NCI-H187 treated with DMSO at 0.1 percent for 48 hours (cell line): ENCODE results near the gene GZMH.
"Not testable (repeated sequence)": the region's sequence is repeated elsewhere in the genome, so short reads cannot be mapped to it uniquely, and the experiment has no call there.

Source experiments
- DNase-seq: peaks from one replicate; lab custom pipeline; 2025; lab: John Stamatoyannopoulos, UW

The GZMH gene

DNA sequence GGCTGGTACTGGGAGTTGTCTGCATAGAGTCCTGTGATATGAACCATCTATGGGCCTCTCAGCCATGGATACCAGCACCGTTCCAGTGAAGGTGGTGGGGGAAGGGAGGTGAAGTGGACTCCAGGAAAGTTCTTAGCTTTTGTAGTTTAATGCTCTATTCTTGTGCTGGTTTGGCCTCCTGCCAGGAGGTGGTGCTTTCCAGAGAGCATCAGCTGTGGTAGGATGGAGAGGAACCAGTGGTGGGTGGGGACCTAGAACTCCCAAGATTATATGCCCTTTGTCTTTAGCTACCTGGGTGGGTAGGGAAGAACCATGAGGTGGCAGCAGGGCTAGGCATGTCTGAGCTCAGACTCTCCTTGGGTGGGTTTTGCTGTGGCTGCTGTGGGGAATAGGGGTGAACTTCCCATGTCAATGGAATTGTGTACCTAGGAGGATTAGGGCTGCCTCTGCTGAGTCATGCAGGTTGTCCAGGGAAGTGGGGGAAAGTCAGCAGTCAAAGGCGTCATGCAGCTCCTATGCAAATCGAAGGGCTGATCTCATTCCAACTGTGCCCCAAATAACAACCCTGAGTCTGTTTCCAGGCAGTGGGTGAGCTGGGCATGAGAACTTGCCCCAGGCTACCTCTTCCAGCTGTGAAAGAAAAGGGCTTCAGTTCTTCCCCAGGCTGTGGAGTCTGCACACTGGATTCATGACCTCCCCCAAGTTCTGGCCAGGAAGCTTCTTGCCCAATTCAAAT is 14.2 kb downstream of the GZMH start:
- DNase-seq: no peak

GRCh38 chr14:24591004-24591403 is 18.5 kb downstream of the GZMH start:
- DNase-seq: not testable (repeated sequence)

GRCh38 chr14:24584402-24584801 is 25.1 kb downstream of the GZMH start:
- not testable (repeated sequence) for DNase-seq

- DNase-seq: no peak
These were observed 30.9 kb downstream of the GZMH start for GRCh38 chr14:24578558-24578957.

GRCh38 chr14:24576771-24577170 is 32.7 kb downstream of the GZMH start:
- no peak for DNase-seq

DNA sequence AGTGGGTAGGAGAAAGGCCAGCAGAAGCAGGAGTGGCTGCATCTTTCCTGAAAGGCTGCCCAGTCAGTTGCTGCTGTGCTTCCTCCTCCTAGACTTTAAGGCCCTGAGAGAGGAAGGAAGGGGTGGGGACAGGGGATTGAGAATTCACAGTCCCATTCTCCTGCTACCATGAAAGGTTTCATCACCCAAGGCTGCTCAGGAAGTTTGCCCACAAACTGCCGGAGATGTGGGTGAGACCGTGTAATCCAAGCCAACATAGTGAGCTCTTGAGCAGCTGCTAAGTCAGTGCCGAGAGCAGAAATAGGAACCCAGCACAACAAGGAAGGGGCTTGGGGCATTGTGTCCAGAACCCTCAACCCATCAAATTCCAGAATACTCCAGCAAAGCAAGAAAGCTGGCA is 33.3 kb downstream of the GZMH start, which contains the start of gene CTSG:
Gene CTSG (minus strand): TSS at position 69 of the 400 bp plus-strand sequence. CDS start 27 bp downstream, at position 42.
- no peak for DNase-seq

- DNase-seq: no peak
These were observed 35.2 kb downstream of the GZMH start for GRCh38 chr14:24574206-24574774.

DNA sequence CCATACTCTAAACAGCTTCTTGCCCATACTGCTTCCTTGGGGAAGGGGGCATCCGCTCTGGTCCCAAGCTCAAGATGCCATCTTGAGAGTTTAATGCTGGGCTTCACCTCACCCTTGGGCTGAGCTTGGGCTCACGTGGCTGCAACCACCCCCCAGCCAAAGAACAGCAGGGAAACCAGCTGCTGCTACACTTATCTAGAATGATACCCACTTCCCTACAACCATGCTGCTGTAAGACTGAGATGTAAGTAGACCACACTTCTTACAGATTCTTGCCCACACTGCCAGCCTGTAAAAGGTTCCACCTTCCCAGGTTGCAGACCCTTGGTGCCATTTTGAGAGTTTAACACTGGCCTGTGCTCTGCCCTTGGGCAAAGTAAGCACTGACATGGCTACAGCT is 43.2 kb downstream of the GZMH start:
- no peak for DNase-seq

DNA sequence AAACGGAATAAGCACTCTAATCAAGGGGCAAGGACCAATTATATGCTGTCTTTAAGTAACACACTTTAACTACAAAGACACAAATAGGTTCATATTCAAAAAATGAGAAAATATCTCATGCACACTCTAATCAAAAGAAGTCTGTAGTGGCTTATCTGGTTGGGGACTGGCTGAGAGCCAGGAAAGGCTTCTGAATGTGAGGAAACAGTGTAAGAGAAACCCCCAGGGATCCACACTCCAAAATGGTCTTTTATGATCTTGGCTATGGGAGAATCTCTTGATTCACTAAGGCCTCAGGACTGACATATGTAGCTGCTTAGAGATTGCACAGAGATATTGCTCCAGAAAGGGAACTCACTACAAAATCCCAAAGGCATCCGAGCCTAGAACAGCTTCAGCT is 43.7 kb downstream of the GZMH start:
- DNase-seq: no peak

GRCh38 chr14:24563505-24563904 is 46.0 kb downstream of the GZMH start:
- DNase-seq: no peak

GRCh38 chr14:24556756-24557155 is 52.7 kb downstream of the GZMH start:
- DNase-seq: no peak
